ENCODE data around the gene RPRD1A. TPM values are rescaled to one million over a fixed set of nuclear protein-coding genes. Genes with fewer than 3 reads are reported as not detected.
"Not testable (repeated sequence)": the region's sequence is repeated elsewhere in the genome, so short reads cannot be mapped to it uniquely, and the experiment has no call there.

Gene RPRD1A
- total RNA-seq, 2 experiments from 2014 or later = 33.9 to 35.1 TPM

- H3K4me3 Mint-ChIP-seq = no peak overlapping the region
- intact Hi-C loops (cut with micrococcal nuclease) = loop anchor here (1.0 to 10.0 kb wide), 8 partner anchors 80 to 712 kb away; no protein-coding TSS in a partner anchor
- CTCF ChIA-PET = interaction anchor here (1.3 to 6.4 kb wide), 2 partner anchors 186 to 195 kb away, joined by 3 to 60 read pairs; no protein-coding TSS in a partner anchor
- DNase-seq = no peak
- H3K9me3 Mint-ChIP-seq = no peaks in the 10 kb centered on the region
- no peak overlapping the region for H3K27ac Mint-ChIP-seq
- no peaks in the 10 kb centered on the region for H3K4me1 Mint-ChIP-seq (ENCODE audit: low read depth)
- no peaks in the 10 kb centered on the region for H3K36me3 Mint-ChIP-seq (ENCODE audit: low read depth)
- H3K27me3 Mint-ChIP-seq (ENCODE audit: low read depth) = no peaks in the 10 kb centered on the region
Measured at GRCh38 chr18:36096955-36097354, 29.6 kb upstream of the RPRD1A start.

GRCh38 chr18:36095936-36096519 is 28.7 kb upstream of the RPRD1A start:
- Mint-ChIP-seq H3K4me1 (ENCODE audit: low read depth) (no peaks in the 10 kb centered on the region), H3K4me3 (no peak overlapping the region), H3K27me3 (ENCODE audit: low read depth) (no peaks in the 10 kb centered on the region), H3K9me3 (no peaks in the 10 kb centered on the region), H3K27ac (no peak overlapping the region), H3K36me3 (ENCODE audit: low read depth) (no peaks in the 10 kb centered on the region)
- intact Hi-C loops (cut with micrococcal nuclease) = loop anchor here (1.0 to 10.0 kb wide), 8 partner anchors 79 to 711 kb away; no protein-coding TSS in a partner anchor
- CTCF ChIA-PET = interaction anchor here (0.6 to 6.4 kb wide), 22 partner anchors 10 to 341 kb away, joined by 3 to 60 read pairs (median 3); no protein-coding TSS in a partner anchor
- DNase-seq = no peak

GRCh38 chr18:36094431-36094830 is 27.1 kb upstream of the RPRD1A start:
- intact Hi-C loops (cut with micrococcal nuclease) = loop anchor here (10.0 kb wide), 2 partner anchors 710 kb away; no protein-coding TSS in a partner anchor
- Mint-ChIP-seq H3K4me3 (no peak overlapping the region), H3K27me3 (ENCODE audit: low read depth) (no peaks in the 10 kb centered on the region), H3K4me1 (ENCODE audit: low read depth) (no peaks in the 10 kb centered on the region), H3K9me3 (no peaks in the 10 kb centered on the region), H3K27ac (no peak overlapping the region), H3K36me3 (ENCODE audit: low read depth) (no peaks in the 10 kb centered on the region)
- DNase-seq = no peak
- CTCF ChIA-PET = interaction anchor here (1.9 to 6.4 kb wide), 2 partner anchors 72 to 188 kb away, joined by 7 to 60 read pairs; no protein-coding TSS in a partner anchor

- DNase-seq; H3K9me3 Mint-ChIP-seq; H3K27me3 Mint-ChIP-seq (ENCODE audit: low read depth); H3K4me3 Mint-ChIP-seq; H3K27ac Mint-ChIP-seq; H3K36me3 Mint-ChIP-seq (ENCODE audit: low read depth); H3K4me1 Mint-ChIP-seq (ENCODE audit: low read depth): not testable (repeated sequence)
- intact Hi-C loops (cut with micrococcal nuclease) = loop anchor here (10.0 kb wide), 2 partner anchors 707 to 713 kb away; no protein-coding TSS in a partner anchor
- CTCF ChIA-PET = interaction anchor here (0.7 to 1.1 kb wide), 2 partner anchors 18 to 142 kb away, joined by 3 read pairs; no protein-coding TSS in a partner anchor
Measured at GRCh38 chr18:36092116-36092515, 24.8 kb upstream of the RPRD1A start.

- no peak overlapping the region for H3K4me3 Mint-ChIP-seq
- no peaks in the 10 kb centered on the region for H3K27me3 Mint-ChIP-seq (ENCODE audit: low read depth)
- no peak for DNase-seq
- H3K36me3 Mint-ChIP-seq (ENCODE audit: low read depth) = no peaks in the 10 kb centered on the region
- H3K9me3 Mint-ChIP-seq = no peaks in the 10 kb centered on the region
- intact Hi-C loops (cut with micrococcal nuclease) = no loop called here
- CTCF ChIA-PET = no interaction called here
- no peaks in the 10 kb centered on the region for H3K4me1 Mint-ChIP-seq (ENCODE audit: low read depth)
- H3K27ac Mint-ChIP-seq = no peak overlapping the region
Measured at GRCh38 chr18:36089001-36089400, 21.6 kb upstream of the RPRD1A start.

- H3K36me3 Mint-ChIP-seq (ENCODE audit: low read depth) = no peaks in the 10 kb centered on the region
- no peaks in the 10 kb centered on the region for H3K27me3 Mint-ChIP-seq (ENCODE audit: low read depth)
- no peak overlapping the region for H3K4me3 Mint-ChIP-seq
- no peak overlapping the region for H3K27ac Mint-ChIP-seq
- no peaks in the 10 kb centered on the region for H3K9me3 Mint-ChIP-seq
- CTCF ChIA-PET = no interaction called here
- intact Hi-C loops (cut with micrococcal nuclease) = no loop called here
- DNase-seq = no peak
- H3K4me1 Mint-ChIP-seq (ENCODE audit: low read depth) = no peaks in the 10 kb centered on the region
Measured at GRCh38 chr18:36088256-36088655, 20.9 kb upstream of the RPRD1A start.

- Mint-ChIP-seq H3K4me3 (no peak overlapping the region), H3K27me3 (ENCODE audit: low read depth) (no peaks in the 10 kb centered on the region)
Measured at GRCh38 chr18:36086186-36086585, 18.8 kb upstream of the RPRD1A start.

GRCh38 chr18:36085195-36085594 is 17.8 kb upstream of the RPRD1A start:
- Mint-ChIP-seq H3K27ac (no peak overlapping the region), H3K4me1 (ENCODE audit: low read depth) (no peaks in the 10 kb centered on the region), H3K27me3 (ENCODE audit: low read depth) (no peaks in the 10 kb centered on the region), H3K4me3 (no peak overlapping the region), H3K36me3 (ENCODE audit: low read depth) (no peaks in the 10 kb centered on the region), H3K9me3 (peaks cover 12% of the 10 kb centered on the region)
- CTCF ChIA-PET = interaction anchor here (1.6 kb wide), 1 partner anchor 68 kb away, joined by 5 read pairs; no protein-coding TSS in a partner anchor
- intact Hi-C loops (cut with micrococcal nuclease) = no loop called here
- no peak for DNase-seq

More at GRCh38 chr18:36086186-36086585, 18.8 kb upstream of the RPRD1A start:
- intact Hi-C loops (cut with micrococcal nuclease) = no loop called here
- Mint-ChIP-seq H3K27ac (no peak overlapping the region), H3K4me1 (ENCODE audit: low read depth) (no peaks in the 10 kb centered on the region), H3K36me3 (ENCODE audit: low read depth) (no peaks in the 10 kb centered on the region), H3K9me3 (peaks cover 4% of the 10 kb centered on the region)
- DNase-seq = no peak
- CTCF ChIA-PET = interaction anchor here (1.1 to 1.6 kb wide), 3 partner anchors 9 to 69 kb away, joined by 4 to 7 read pairs (median 5); no protein-coding TSS in a partner anchor

- Mint-ChIP-seq H3K9me3 (peaks cover 12% of the 10 kb centered on the region), H3K4me1 (ENCODE audit: low read depth) (no peaks in the 10 kb centered on the region), H3K4me3 (no peak overlapping the region), H3K27ac (no peak overlapping the region), H3K36me3 (ENCODE audit: low read depth) (peaks cover 1% of the 10 kb centered on the region), H3K27me3 (ENCODE audit: low read depth) (no peaks in the 10 kb centered on the region)
- CTCF ChIA-PET = interaction anchor here (1.2 kb wide), 1 partner anchor 12 kb away, joined by 5 read pairs; no protein-coding TSS in a partner anchor
- intact Hi-C loops (cut with micrococcal nuclease) = no loop called here
- no peak for DNase-seq
Measured at GRCh38 chr18:36083729-36084128, 16.4 kb upstream of the RPRD1A start.

- intact Hi-C loops (cut with micrococcal nuclease); H3K4me3 Mint-ChIP-seq; CTCF ChIA-PET; H3K27me3 Mint-ChIP-seq (ENCODE audit: low read depth); DNase-seq; H3K27ac Mint-ChIP-seq; H3K36me3 Mint-ChIP-seq (ENCODE audit: low read depth); H3K4me1 Mint-ChIP-seq (ENCODE audit: low read depth): not testable (repeated sequence)
- H3K9me3 Mint-ChIP-seq = peaks cover 12% of the 10 kb centered on the region
Measured at GRCh38 chr18:36081118-36081517, 13.8 kb upstream of the RPRD1A start.

- Mint-ChIP-seq H3K4me3 (no peak overlapping the region), H3K36me3 (ENCODE audit: low read depth) (peaks cover 2% of the 10 kb centered on the region), H3K9me3 (peaks cover 12% of the 10 kb centered on the region), H3K27me3 (ENCODE audit: low read depth) (peaks cover 2% of the 10 kb centered on the region), H3K27ac (no peak overlapping the region), H3K4me1 (ENCODE audit: low read depth) (no peaks in the 10 kb centered on the region)
- intact Hi-C loops (cut with micrococcal nuclease) = no loop called here
- CTCF ChIA-PET = interaction anchor here (0.9 kb wide), 1 partner anchor 205 kb away, joined by 3 read pairs; no protein-coding TSS in a partner anchor
- DNase-seq = no peak
Measured at GRCh38 chr18:36078751-36079529, 11.6 kb upstream of the RPRD1A start.

GRCh38 chr18:36077764-36078163 is 10.4 kb upstream of the RPRD1A start:
- H3K27me3 Mint-ChIP-seq (ENCODE audit: low read depth); H3K36me3 Mint-ChIP-seq (ENCODE audit: low read depth); H3K27ac Mint-ChIP-seq; DNase-seq; CTCF ChIA-PET; H3K4me3 Mint-ChIP-seq; H3K4me1 Mint-ChIP-seq (ENCODE audit: low read depth); intact Hi-C loops (cut with micrococcal nuclease): not testable (repeated sequence)
- peaks cover 12% of the 10 kb centered on the region for H3K9me3 Mint-ChIP-seq
